ENCODE measurements around the gene JOSD1.
A peak's percentile ranks its signal among the peaks of the same experiment; 100 is the strongest.

JOSD1 gene

GRCh38 chr22:38710866-38711265 lies 10.1 kb upstream of the JOSD1 start:
- DNase-seq = no peak

DNA sequence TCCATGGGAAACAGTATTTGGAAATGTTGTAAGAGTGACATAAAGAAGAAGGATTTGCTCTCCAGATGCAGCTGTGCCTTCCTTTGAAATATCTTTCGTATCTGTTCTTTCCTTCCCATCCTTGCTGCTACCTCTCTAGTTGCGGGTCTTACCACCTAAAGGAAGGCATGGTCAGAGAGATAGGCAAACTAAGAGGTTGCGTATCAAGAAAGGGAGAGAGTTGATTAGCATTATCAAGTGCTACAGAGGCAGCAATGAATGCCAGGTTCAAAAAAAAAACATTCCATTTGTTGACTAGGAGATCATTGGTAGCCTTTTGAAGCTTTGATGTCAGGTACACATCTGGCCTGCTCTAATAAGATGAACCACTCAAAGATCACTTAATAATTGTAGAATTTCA lies 9.6 kb upstream of the JOSD1 start:
- no peak for DNase-seq

DNA sequence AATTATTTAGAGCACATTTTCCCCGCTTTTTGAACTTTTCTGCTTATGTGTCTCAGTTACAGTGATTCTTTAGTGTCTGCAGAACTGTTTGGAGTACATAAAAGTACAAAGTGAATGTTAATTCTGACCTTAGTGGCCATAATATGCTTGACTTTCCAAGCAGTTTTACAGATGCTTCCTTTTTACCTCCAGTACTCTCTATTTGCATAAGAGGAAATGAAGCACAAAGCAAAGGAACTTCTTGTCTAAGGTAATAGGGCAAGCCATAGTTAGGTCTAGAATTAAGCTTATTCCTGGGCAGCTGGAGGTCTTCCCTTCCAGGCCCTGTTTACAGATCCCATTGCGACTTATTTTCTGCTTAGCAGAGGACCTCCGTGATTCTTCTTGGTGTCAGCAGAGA lies 8.6 kb upstream of the JOSD1 start:
- DNase-seq = no peak

- DNase-seq = no peak
Measured at GRCh38 chr22:38707984-38708383, 7.2 kb upstream of the JOSD1 start.

- DNase-seq = no peak
Measured at GRCh38 chr22:38707346-38707745, 6.6 kb upstream of the JOSD1 start.

DNA sequence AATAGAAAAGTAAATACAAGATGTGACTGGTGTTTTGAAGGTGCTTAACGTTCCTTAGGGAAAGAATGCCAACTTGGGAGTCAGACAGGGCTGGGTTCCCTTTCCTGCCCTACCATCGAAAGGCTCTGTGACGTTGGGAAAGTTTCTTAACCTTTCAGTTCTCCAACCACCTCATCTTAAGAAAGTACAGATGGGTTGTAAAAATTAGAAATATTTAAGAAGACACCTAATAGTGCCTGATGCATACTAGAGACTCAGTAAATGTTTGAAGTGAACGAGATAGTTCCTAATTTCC lies 6.1 kb upstream of the JOSD1 start:
- no peak for DNase-seq

- no peak for DNase-seq
Measured at GRCh38 chr22:38706101-38706900, 5.6 kb upstream of the JOSD1 start.

DNA sequence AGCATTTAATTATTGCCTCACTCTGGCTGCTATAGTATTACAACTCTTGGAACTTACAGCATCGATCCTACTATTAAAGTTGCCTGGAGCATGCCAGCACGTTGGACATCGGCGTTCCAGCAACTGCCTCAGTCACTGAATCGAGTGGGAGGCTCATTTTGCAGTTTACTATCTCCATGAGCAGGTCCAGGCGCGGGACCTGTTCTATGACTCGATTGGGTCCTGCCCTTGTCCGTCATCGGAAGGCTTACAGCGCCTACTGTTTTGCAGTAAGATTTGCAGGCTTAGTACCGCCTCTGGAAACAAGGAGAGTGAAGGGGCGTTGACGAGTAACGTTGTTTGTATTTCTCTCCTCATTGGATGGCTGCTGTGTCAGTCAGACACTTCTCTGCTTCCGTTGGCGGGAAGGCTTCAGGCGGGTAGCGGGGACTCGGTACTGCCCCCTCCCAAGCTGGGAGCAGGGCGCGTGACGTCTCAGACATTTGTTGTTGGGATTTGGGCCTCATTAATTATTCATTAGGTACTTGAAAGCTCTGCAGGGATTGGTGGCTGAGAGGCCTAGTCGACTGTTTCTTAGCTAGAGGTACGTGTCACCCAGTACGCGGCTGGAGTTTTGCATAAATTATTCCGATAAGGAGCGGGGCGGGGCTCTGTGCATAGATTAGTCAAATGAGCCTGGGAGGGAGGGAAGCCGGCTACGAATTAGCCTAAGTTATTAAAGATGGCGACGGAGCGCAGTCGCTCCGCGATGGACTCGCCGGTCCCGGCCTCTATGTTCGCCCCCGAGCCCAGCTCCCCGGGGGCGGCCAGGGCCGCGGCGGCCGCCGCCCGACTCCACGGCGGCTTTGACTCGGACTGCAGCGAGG lies 4.7 kb upstream of the JOSD1 start, which contains the start of gene GTPBP1:
Gene GTPBP1 (plus strand): TSS at position 710 of the 866 bp plus-strand sequence. CDS start 12 bp downstream, at position 722.
- DNase-seq = peak; percentile 71

DNA sequence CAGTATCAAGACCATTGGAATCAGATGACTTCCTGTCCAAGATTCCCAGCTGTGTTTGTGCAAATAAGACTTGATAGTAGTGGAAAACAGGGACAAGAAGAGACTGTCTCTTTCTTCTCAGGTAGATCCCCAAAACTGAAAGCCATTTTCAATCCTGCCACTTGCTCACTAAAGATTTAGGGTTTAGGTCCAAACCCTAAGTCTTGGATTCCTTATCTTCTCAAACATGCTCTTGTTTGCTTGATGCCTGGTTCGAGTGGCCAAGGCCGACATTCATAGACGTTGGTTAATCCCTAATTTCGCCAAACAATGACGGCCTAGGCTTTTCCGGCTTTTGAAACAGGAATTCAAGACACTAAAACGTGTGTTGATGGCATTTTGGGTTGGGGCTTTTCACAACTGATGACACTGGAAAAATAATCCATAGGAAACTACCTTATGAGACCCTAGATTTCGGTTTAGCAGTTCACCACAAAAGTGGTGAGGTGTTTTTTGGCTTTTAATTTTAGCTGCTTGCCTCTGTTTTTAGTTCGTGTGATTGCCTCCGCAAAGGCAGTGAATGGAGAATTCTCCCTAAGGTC lies 4.0 kb upstream of the JOSD1 start:
- DNase-seq = no peak

GRCh38 chr22:38700270-38700788 lies 414 bp downstream of the JOSD1 start:
- peak; percentile 32 for DNase-seq

DNA sequence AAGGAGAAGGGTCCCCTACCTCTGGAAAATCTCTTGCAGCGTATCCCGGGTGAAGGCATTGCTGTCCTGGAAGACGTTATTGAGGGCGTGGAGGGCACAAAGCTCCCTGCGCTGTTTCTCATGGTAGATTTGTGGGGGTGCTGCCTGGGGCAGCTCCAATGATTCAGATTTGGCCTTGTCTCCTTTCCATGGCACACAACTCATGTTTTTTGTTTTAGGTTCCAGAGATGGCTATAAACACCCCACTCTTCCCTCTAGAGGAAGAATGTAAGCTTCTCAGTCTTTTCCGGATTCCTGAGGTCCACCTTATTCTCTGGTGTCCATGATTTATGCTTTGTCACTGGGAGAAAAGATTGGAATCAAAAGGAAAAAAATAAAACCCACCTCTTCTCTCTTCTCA lies 959 bp downstream of the JOSD1 start:
- no peak for DNase-seq

DNA sequence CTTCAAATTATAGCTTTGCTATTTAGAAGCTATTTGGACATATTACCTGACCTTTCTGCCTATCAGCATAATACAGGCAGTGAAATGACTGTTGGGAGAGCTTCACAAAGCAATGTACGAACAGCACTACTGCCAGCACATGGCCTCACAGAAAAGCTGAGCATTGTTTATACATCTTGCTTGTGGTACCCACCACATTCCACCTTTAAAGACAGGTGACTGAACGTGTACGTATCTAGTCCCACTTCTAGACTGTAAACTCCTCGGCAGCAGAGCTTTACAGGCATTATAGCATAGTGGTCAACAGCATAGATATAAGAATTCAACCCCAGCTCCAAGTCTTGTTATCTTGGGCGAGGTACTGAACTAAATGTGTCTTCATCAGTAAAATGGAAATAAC lies 1.6 kb downstream of the JOSD1 start:
- DNase-seq = no peak

GRCh38 chr22:38698407-38699094 lies 2.2 kb downstream of the JOSD1 start:
- no peak for DNase-seq

DNA sequence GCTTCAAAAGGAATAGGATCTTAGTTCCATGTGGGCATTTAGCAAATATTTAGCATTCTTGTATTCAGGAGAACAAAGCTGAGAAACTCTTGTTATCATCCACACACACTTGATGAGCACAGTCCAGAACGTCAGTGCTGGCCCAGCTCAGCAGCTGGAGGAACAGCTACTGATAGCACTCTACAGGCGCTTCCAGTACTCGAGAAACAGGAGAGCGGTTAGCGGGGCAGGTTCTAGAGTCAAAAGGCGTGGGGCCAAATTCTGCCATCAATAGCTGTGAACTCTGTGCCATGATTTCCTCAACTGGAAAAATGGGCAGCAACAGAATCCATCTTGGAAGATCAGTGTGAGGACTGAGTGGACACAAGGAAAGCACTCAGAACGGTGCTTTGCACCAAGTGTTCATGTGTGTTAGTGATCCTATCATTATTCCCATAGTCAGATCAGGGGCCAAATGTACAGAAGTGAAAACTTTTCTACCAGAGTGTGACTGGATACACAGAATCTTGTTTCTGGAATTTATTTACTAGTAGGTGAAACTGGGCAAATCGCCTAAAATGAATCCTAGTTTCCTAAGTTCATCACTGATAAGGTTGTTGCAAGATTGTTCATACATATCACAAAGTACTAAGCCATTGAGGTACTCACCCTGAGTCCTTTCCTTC lies 3.2 kb downstream of the JOSD1 start:
- DNase-seq = no peak

- DNase-seq = no peak
Measured at GRCh38 chr22:38696606-38697424, 3.9 kb downstream of the JOSD1 start.

DNA sequence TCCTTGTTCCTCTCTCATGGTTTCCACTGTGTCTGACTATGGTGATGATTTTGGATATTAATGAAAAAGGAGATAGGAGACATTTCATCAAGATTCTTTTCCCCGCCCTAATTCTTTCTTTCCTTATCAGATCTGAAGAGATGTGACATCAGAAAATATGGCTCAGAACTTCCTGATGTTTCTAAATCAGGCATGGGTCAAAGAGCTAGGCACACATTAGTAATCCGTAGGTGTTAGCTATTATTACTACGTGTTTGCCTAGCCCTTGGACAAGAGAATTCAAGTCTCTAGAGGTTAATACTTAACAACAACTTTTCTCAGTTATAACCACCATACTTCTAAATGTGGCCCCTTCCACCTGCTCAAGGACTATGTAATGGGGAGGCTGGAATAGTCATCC lies 5.8 kb downstream of the JOSD1 start:
- DNase-seq = no peak

DNA sequence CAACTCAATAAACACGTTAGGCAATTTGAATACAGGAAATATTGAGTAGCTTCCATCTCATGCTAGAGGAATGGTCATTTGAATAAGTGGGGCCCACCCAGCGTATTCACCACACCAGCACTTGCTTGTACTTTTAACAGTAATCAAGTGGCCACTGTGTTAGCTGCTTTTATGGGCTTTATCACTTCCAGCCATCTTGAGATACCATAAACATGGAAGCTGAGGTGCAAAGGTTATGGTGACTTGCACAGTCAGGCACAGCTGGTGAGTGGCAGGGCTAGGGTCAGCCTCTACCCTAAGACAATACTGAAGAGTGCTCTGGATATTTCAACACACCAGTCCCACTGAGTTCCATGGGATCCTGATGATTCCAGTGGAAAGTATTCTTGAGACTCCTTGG lies 6.7 kb downstream of the JOSD1 start:
- no peak for DNase-seq

GRCh38 chr22:38689651-38690050 lies 11.1 kb downstream of the JOSD1 start:
- no peak for DNase-seq

GRCh38 chr22:38685761-38686160 lies 15.0 kb downstream of the JOSD1 start:
- DNase-seq = no peak

DNA sequence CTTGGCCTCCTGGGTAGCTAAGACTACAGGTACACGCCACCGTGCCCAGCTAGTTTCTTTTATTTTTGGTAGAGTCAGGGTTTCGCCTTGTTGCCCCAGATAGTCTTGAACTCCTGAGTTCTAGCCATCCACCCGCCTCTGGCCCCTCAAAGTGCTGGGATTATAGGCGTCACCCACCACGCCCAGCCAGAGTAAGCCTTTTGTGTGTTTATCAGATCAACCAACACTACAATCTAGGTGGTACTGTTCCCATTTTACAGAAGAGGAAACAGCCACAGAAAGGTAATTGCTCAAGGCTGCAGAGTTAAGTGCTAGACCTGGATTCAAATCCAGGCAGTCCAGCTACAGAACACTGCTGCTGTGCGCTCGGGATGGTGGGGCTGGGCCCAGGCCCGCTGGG lies 15.8 kb downstream of the JOSD1 start:
- no peak for DNase-seq

DNA sequence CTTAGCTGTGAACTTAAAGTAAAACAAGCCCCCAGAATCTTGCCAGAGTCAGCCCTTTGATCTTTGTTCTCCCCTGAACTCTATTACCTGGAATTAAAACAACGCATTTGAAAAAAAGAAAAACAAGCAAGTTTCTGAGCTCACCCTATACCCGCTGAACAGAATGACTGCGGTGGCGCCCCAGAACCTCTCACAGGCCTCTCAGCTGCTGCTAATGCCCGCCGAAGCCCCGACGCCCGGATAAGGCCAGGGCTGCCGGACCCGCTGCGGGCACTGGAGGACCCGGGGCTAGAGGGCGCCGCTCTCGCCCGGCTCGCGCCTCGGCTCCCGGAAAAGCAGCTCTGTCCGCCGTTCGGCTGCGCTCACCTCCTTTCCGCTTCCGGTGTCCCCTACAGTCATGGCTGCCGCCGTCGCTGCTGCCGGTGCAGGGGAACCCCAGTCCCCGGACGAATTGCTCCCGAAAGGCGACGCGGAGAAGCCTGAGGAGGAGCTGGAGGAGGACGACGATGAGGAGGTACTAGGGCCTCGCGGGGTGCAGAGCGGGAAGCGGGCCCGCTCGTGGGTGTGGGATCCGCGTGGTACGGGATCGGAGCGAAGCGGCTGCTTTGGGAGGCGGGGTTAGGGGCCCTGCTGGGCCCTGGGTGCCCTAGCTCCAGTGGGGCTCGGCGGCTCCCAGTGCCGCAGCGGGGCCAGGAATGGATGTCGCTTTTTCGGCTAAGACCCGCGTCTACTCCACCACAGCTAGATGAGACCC lies 19.0 kb downstream of the JOSD1 start, which contains the start of gene TOMM22:
Gene TOMM22 (plus strand): TSS at position 376 of the 754 bp plus-strand sequence. CDS start 22 bp downstream, at position 398.
- peak; percentile 84 for DNase-seq
